Stimulated activated CD8-positive, alpha-beta memory T cell treated with anti-CD3 and anti-CD28 coated beads, Interleukin-4, amount 100 ng/mL, for 48 hours (primary cell): Measurements from ENCODE around the gene SLC25A2.
"Not testable (repeated sequence)": the region's sequence is repeated elsewhere in the genome, so short reads cannot be mapped to it uniquely, and the experiment has no call there.

Source experiments
- DNase-seq: peaks from one replicate; pipeline ENCODE4 v3.0.0-alpha.2; 2020

The SLC25A2 gene

GRCh38 chr5:141303756-141304155 is at the start of gene SLC25A2:
TSS of gene SLC25A2 (minus strand) at chr5:141304049. CDS start at chr5:141303865, 184 bp downstream.
- DNase-seq = no peak

GRCh38 chr5:141351591-141351990 is 47.7 kb upstream of the SLC25A2 start:
- DNase-seq = no peak

- DNase-seq = peak; percentile 51
Observed at GRCh38 chr5:141349917-141350619, 46.2 kb upstream of the SLC25A2 start, which contains the start of gene PCDHGB1. TSS of gene PCDHGB1 (plus strand) at chr5:141350099. CDS start at chr5:141350261, 162 bp downstream.

DNA sequence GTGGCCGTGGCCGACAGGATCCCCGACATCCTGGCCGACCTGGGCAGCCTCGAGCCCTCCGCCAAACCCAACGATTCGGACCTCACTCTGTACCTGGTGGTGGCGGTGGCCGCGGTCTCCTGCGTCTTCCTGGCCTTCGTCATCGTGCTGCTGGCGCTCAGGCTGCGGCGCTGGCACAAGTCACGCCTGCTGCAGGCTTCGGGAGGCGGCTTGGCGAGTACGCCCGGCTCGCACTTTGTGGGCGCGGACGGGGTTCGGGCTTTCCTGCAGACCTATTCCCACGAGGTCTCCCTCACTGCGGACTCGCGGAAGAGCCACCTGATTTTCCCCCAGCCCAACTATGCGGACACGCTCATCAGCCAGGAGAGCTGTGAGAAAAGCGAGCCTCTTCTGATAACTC is 42.2 kb upstream of the SLC25A2 start:
- not testable (repeated sequence) for DNase-seq

DNA sequence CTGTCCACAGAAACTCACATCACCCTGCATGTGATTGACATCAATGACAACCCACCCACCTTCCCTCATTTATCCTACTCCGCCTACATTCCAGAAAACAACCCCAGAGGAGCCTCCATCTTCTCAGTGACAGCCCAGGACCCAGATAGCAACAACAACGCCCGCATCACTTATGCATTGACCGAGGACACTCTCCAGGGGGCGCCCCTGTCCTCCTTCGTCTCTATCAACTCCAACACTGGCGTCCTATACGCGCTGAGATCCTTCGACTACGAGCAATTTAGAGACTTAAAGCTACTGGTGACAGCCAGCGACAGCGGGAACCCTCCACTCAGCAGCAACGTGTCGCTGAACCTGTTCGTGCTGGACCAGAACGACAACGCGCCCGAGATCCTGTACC is 41.5 kb upstream of the SLC25A2 start:
- no peak for DNase-seq

- DNase-seq = no peak
Observed at GRCh38 chr5:141343953-141344463, 40.2 kb upstream of the SLC25A2 start.

GRCh38 chr5:141343242-141343952 is 39.5 kb upstream of the SLC25A2 start, which contains the start of gene PCDHGA3:
TSS of gene PCDHGA3 (plus strand) at chr5:141343829. CDS start at chr5:141344034, 205 bp downstream.
- no peak for DNase-seq

GRCh38 chr5:141342773-141343172 is 38.9 kb upstream of the SLC25A2 start:
- no peak for DNase-seq

DNA sequence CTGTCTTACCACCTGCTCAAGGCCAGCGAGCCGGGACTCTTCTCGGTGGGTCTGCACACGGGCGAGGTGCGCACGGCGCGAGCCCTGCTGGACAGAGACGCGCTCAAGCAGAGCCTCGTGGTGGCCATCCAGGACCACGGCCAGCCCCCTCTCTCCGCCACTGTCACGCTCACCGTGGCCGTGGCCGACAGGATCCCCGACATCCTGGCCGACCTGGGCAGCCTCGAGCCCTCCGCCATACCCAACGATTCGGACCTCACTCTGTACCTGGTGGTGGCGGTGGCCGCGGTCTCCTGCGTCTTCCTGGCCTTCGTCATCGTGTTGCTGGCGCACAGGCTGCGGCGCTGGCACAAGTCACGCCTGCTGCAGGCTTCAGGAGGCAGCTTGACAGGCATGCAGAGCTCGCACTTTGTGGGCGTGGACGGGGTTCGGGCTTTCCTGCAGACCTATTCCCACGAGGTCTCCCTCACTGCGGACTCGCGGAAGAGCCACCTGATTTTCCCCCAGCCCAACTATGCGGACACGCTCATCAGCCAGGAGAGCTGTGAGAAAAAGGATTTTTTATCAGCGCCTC is 37.0 kb upstream of the SLC25A2 start:
- not testable (repeated sequence) for DNase-seq

GRCh38 chr5:141338538-141339306 is 34.9 kb upstream of the SLC25A2 start, which contains the start of gene PCDHGA2:
TSS of gene PCDHGA2 (plus strand) at chr5:141338760.
- no peak for DNase-seq

DNA sequence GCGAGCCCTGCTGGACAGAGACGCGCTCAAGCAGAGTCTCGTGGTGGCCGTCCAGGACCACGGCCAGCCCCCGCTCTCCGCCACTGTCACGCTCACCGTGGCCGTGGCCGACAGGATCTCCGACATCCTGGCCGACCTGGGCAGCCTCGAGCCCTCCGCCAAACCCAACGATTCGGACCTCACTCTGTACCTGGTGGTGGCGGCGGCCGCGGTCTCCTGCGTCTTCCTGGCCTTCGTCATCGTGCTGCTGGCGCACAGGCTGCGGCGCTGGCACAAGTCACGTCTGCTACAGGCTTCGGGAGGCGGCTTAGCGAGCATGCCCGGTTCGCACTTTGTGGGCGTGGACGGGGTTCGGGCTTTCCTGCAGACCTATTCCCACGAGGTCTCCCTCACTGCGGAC is 28.7 kb upstream of the SLC25A2 start:
- not testable (repeated sequence) for DNase-seq

DNA sequence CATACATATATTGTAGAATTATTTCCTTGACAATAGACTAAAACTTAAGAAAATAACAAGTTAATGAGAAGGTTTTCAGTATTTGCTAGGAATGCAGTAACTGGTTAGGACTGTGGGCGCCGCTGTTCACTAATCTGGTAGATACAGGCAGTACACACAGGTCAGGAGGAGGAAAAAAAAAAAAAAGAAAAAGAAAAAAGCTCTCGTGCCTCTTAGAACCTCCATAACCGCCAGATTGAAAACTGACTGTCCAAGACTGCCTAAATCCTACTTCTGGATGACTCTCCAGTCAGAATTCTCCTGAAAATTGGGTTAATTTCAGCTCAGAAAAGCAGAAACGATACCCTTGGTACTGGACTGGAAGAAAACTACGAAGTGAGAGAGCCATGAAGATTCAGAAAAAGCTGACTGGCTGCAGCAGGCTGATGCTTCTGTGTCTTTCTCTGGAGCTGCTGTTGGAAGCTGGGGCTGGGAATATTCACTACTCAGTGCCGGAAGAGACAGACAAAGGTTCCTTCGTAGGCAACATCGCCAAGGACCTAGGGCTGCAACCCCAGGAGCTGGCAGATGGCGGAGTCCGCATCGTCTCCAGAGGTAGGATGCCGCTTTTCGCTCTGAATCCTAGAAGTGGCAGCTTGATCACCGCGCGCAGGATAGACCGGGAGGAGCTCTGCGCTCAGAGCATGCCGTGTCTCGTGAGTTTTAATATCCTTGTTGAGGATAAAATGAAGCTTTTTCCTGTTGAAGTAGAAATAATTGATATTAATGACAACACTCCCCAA is 26.6 kb upstream of the SLC25A2 start, which contains the start of gene PCDHGA1:
TSS of gene PCDHGA1 (plus strand) at position 216 of the 782 bp plus-strand sequence.
- no peak for DNase-seq

DNA sequence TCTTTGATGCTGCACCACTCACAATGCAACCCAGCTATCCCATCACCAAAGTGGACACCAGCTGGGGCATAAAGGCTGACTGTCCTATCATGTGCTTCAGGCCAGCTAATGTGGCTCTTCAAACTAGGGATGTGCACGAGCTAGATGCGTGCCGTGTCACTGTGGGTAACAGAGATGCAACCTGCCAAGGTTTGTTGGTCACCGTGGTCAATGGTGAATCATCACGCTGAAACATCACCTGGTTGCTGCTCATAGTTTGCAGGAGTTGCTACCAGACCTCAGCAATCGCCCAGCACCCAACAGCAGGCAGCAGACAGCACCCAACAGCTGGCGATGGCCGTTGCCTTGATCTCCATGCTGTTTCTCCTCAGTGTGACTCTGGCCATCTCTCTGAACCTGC is 24.4 kb upstream of the SLC25A2 start:
- no peak for DNase-seq

- peak; percentile 74 for DNase-seq
Observed at GRCh38 chr5:141326088-141326854, 22.4 kb upstream of the SLC25A2 start.

- DNase-seq = no peak
Observed at GRCh38 chr5:141322261-141322660, 18.4 kb upstream of the SLC25A2 start.

- peak; percentile 93 for DNase-seq
Observed at GRCh38 chr5:141320225-141321169, 16.6 kb upstream of the SLC25A2 start, which contains the start of gene TAF7. TSS of gene TAF7 (minus strand) at chr5:141320784. CDS start at chr5:141320044, 740 bp downstream.

GRCh38 chr5:141319699-141320098 is 15.8 kb upstream of the SLC25A2 start:
- DNase-seq = no peak

- no peak for DNase-seq
Observed at GRCh38 chr5:141319202-141319601, 15.4 kb upstream of the SLC25A2 start.

GRCh38 chr5:141316963-141317362 is 13.1 kb upstream of the SLC25A2 start:
- DNase-seq = not testable (repeated sequence)

DNA sequence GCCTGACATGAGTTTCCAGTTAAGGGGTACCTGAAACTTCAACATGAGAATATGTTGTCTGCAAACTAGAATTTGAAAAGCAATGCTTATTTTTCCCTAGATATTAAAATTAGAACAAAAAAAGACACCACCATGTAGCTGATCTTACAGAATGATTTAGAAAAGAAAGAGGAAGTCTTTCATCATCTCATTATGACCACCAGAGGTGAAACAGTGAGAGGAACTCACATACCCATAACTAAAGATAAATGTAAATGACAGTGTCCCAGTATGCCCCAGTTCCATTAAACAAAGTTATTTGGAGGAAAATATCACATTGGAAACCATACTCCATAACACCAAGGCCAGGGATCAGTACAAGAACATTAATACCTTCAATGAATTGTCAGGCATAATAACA is 9.9 kb upstream of the SLC25A2 start:
- DNase-seq = no peak
